HEK293 (cell line): ENCODE results near the gene EEFSEC.

Experiments used
- MYNN ChIP-seq: fragments of 450-650 bp; formaldehyde crosslinking; IDR thresholded peaks from 2 replicates; pipeline ENCODE4 v1.5.1; 2016; ENCODE audit warnings: missing biosample characterization, missing genetic modification characterization, borderline replicate concordance
- ZNF223 ChIP-seq: fragments of 450-650 bp; formaldehyde crosslinking; IDR thresholded peaks from 2 replicates; pipeline ENCODE4 v1.5.1; 2016; ENCODE audit warnings: missing biosample characterization, missing genetic modification characterization

DNA sequence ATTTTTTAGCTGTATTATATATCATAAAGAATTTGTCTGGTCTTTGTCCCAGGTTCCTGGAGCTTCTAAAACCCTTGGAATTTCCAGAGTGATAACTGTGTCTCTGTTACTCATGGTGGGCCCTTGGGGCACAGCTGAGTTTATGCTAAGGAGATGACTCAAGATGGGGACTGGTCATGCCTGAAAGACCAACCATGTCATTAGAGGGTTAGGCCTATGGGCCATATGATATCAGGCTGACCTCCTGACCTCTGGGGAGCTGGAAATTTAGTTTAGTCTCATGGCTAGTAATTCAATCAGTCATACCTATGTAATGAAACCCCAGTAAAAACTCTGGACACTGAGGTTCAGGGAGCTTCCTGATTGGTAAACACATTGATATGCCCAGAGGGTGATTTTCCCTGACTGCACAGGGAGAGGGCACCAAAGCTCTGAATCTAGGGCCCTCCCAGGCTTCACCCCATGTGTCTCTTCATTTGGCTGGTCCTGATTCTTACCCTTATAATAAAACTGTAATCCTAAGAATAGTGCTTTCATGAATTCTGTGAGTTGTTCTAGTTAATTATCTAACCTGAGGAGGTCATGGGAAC is 69.6 kb downstream of the EEFSEC start:
- TF ChIP-seq MYNN (tag by site-specific recombination) (no peak), ZNF223 (no peak)
